Anterior cingulate cortex (tissue), 58 donors: ENCODE results near the gene TYW1.
"Not testable (repeated sequence)": the region's sequence is repeated elsewhere in the genome, so short reads cannot be mapped to it uniquely, and the experiment has no call there.

Experiments used
- DNase-seq, 58 donors: peaks; one replicate each; lab custom pipeline; 2025; lab: John Stamatoyannopoulos, UW

The TYW1 gene

GRCh38 chr7:67226967-67227366 is 230.3 kb downstream of the TYW1 start:
- DNase-seq: not testable (repeated sequence)

- not testable (repeated sequence) for DNase-seq
Measured at GRCh38 chr7:67229018-67229417, 232.4 kb downstream of the TYW1 start.

- DNase-seq: not testable (repeated sequence)
Measured at GRCh38 chr7:67230029-67230428, 233.4 kb downstream of the TYW1 start.

GRCh38 chr7:67233506-67233905 is 236.9 kb downstream of the TYW1 start:
- DNase-seq: not testable (repeated sequence)

- not testable (repeated sequence) for DNase-seq
Measured at GRCh38 chr7:67236216-67236615, 239.6 kb downstream of the TYW1 start.

GRCh38 chr7:67242871-67243270 is 246.2 kb downstream of the TYW1 start:
- not testable (repeated sequence) for DNase-seq

GRCh38 chr7:67248364-67248763 is 251.7 kb downstream of the TYW1 start:
- not testable (repeated sequence) for DNase-seq

GRCh38 chr7:67251986-67252558 is 255.4 kb downstream of the TYW1 start:
- no peak for DNase-seq

GRCh38 chr7:67255076-67255475 is 258.4 kb downstream of the TYW1 start:
- DNase-seq: not testable (repeated sequence)

- DNase-seq: not testable (repeated sequence)
Measured at GRCh38 chr7:67257779-67258178, 261.1 kb downstream of the TYW1 start.

GRCh38 chr7:67259363-67259762 is 262.7 kb downstream of the TYW1 start:
- DNase-seq: not testable (repeated sequence)

- not testable (repeated sequence) for DNase-seq
Measured at GRCh38 chr7:67260166-67260586, 263.5 kb downstream of the TYW1 start.

- DNase-seq: not testable (repeated sequence)
Measured at GRCh38 chr7:67264000-67264399, 267.4 kb downstream of the TYW1 start.

- DNase-seq: not testable (repeated sequence)
Measured at GRCh38 chr7:67266070-67266469, 269.4 kb downstream of the TYW1 start.

- DNase-seq: peak in 11 of 58 donors; percentile 1 to 12 (median 2)
Measured at GRCh38 chr7:67267914-67268313, 271.3 kb downstream of the TYW1 start.

GRCh38 chr7:67269916-67270315 is 273.3 kb downstream of the TYW1 start:
- not testable (repeated sequence) for DNase-seq
